ENCODE measurements around the gene BACE2. TPM values are rescaled to one million over a fixed set of nuclear protein-coding genes. Genes with fewer than 3 reads are reported as not detected.

Gene BACE2
- total and polyA plus RNA-seq, 5 experiments from 2014 or later: 0.27 to 2.9 (median 1.7) TPM; not detected in 1

DNA sequence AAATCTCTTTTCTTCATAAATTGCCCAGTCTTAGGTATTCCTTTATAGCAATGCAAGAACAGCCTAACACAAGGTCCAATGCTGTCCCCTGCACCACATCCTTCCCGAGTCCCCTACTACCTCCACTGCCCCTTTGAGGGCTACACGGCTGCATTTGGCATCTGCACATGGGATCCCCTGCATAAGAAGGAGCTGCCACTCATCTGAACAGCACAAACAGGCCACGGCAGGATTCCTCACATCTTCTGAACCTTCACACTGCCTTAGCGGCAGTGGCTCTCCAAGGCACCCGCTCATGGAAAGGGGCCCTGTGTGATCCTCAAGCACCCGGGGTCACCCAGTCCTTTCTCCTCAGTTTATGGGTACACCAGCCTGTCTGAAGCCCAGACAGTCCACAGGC lies 29.2 kb upstream of the BACE2 start:
- no peak overlapping the region for H3K27ac Mint-ChIP-seq
- no peak overlapping the region for H3K4me3 Mint-ChIP-seq
- no peaks in the 10 kb centered on the region for H3K9me3 Mint-ChIP-seq
- no peak for DNase-seq
- no peaks in the 10 kb centered on the region for H3K36me3 Mint-ChIP-seq
- peaks cover 5 to 25% (median 8%) of the 10 kb centered on the region in 5 donors for H3K27me3 Mint-ChIP-seq
- POLR2A ChIA-PET: no interaction called here
- no peak for ATAC-seq
- no peaks in the 10 kb centered on the region for H3K4me1 Mint-ChIP-seq

GRCh38 chr21:41139275-41139674 lies 28.7 kb upstream of the BACE2 start:
- no peak overlapping the region for H3K27ac Mint-ChIP-seq
- DNase-seq (no peak), ATAC-seq (no peak)
- no peaks in the 10 kb centered on the region for H3K4me1 Mint-ChIP-seq
- H3K36me3 Mint-ChIP-seq: no peaks in the 10 kb centered on the region
- peaks cover 6 to 25% (median 8%) of the 10 kb centered on the region in 5 donors for H3K27me3 Mint-ChIP-seq
- H3K4me3 Mint-ChIP-seq: no peak overlapping the region
- H3K9me3 Mint-ChIP-seq: no peaks in the 10 kb centered on the region
- POLR2A ChIA-PET: no interaction called here

GRCh38 chr21:41139951-41140350 lies 28.0 kb upstream of the BACE2 start:
- Mint-ChIP-seq H3K4me1 (no peaks in the 10 kb centered on the region), H3K4me3 (no peak overlapping the region), H3K9me3 (peaks cover 0 to under 1% (median 0%) of the 10 kb centered on the region in 9 donors), H3K36me3 (no peaks in the 10 kb centered on the region), H3K27me3 (peaks cover 8 to 22% (median 9%) of the 10 kb centered on the region in 5 donors), H3K27ac (no peak overlapping the region)
- ATAC-seq: no peak
- POLR2A ChIA-PET: no interaction called here
- no peak for DNase-seq

- Mint-ChIP-seq H3K4me1 (no peaks in the 10 kb centered on the region), H3K27ac (no peak overlapping the region), H3K4me3 (no peak overlapping the region), H3K36me3 (no peaks in the 10 kb centered on the region), H3K9me3 (peaks cover 0 to 2% (median 0%) of the 10 kb centered on the region in 9 donors), H3K27me3 (peaks cover 10 to 24% (median 12%) of the 10 kb centered on the region in 5 donors)
- DNase-seq: no peak
- POLR2A ChIA-PET: no interaction called here
- ATAC-seq: no peak
Observed at GRCh38 chr21:41141031-41141457, 26.9 kb upstream of the BACE2 start.

DNA sequence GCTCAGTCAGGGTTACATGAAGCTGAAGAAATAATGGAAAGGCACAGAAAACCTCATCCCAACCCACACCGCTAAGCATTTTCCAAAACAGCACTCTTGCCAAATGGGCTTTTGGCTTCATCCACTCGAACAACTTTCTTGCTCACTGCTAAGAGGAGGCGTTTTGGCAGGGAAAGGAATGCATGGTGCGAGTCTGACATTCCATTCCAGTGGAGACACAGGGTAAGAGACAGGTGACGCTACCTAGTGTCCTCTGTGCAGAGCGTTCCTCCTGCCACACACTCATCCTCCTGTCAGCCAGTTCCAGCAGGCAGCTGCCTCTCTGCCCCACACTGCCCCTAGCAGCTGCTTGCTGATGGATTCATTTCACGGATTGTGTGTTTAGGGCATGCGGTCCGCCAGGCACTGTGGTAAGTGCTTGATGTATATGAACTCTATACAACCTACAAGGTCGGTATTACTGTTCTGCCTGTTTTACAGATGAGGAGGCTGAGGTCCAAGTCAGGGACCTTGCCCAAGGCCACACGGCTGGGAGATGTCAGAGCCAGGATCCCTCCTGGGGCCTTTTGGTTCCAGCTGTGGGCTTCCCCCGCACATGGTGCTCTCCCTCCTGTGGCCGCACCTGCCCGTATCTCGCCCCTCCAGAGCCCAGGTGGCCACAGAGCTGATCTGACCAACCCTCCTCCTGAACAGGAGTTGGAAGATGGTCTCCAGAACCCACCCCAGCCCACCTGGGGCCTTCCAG lies 25.7 kb upstream of the BACE2 start:
- no peak for DNase-seq
- ATAC-seq: no peak
- Mint-ChIP-seq H3K4me3 (no peak overlapping the region), H3K36me3 (no peaks in the 10 kb centered on the region), H3K27ac (no peak overlapping the region), H3K4me1 (peaks cover 0 to 1% (median 0%) of the 10 kb centered on the region in 4 donors), H3K9me3 (peaks cover 0 to 2% (median 0%) of the 10 kb centered on the region in 9 donors), H3K27me3 (peaks cover 13 to 28% (median 15%) of the 10 kb centered on the region in 5 donors)
- POLR2A ChIA-PET: no interaction called here

- ATAC-seq: no peak
- POLR2A ChIA-PET: no interaction called here
- Mint-ChIP-seq H3K27me3 (peaks cover 12 to 33% (median 17%) of the 10 kb centered on the region in 5 donors), H3K9me3 (peaks cover 0 to 2% (median 0%) of the 10 kb centered on the region in 9 donors), H3K36me3 (peaks cover 0 to under 1% (median 0%) of the 10 kb centered on the region in 3 donors), H3K27ac (no peak overlapping the region), H3K4me1 (peaks cover 0 to 1% (median 0%) of the 10 kb centered on the region in 4 donors), H3K4me3 (no peak overlapping the region)
- DNase-seq: no peak
Observed at GRCh38 chr21:41143596-41144325, 24.2 kb upstream of the BACE2 start.

DNA sequence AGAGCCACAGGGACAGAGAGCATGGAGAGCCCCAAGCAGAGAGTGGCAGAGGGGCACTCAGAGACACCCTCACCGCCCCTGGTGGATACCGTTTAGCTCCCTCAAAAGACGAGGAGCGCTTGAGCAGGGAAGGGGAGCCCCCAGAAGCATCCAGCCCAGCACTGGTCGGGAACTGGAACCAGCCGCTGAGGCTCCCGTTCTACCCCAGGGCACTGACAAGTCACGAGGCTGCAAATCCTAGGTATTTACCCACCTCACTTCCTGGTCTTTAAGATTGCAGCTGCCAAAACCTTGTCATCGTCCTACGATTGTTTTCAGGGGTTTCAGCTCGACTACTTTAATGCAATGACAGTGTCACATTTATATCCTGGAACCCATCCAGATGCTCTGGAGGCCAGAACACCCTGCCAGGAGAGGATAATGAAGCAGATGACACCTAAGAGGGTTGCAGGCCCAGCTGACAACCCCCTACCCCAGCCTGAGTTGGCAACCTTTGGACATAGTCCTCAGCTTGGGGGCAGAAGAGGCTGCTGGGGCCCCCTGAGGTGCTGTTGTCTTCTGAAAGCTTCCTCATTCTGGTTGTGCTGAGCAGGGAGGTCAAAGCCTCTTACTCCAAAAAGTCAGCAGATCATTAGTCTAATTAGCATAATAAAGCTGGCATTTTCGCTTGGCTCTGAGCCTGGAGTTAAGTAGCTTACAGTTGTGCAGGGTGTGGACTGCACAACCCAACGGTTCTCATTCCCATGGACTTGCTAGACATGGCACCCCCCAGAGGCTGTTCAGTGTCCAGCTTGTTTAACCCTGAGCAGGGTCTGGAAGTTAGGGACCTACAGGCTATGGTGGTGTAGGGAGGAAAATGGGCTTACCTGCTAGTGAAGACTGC lies 20.6 kb upstream of the BACE2 start:
- no peak for ATAC-seq
- H3K36me3 Mint-ChIP-seq: peaks cover 0 to 7% (median 0%) of the 10 kb centered on the region in 3 donors
- H3K4me3 Mint-ChIP-seq: no peak overlapping the region
- H3K27me3 Mint-ChIP-seq: peaks cover 12 to 35% (median 16%) of the 10 kb centered on the region in 5 donors
- no peak for DNase-seq
- POLR2A ChIA-PET: no interaction called here
- peaks cover 0 to 3% (median 0%) of the 10 kb centered on the region in 9 donors for H3K9me3 Mint-ChIP-seq
- no peak overlapping the region for H3K27ac Mint-ChIP-seq
- peaks cover 0 to 1% (median 0%) of the 10 kb centered on the region in 4 donors for H3K4me1 Mint-ChIP-seq

GRCh38 chr21:41147979-41148355 lies 20.0 kb upstream of the BACE2 start:
- no peak overlapping the region for H3K27ac Mint-ChIP-seq
- DNase-seq (no peak), ATAC-seq (no peak)
- H3K9me3 Mint-ChIP-seq: peaks cover 0 to 5% (median 0%) of the 10 kb centered on the region in 9 donors
- H3K4me3 Mint-ChIP-seq: no peak overlapping the region
- peaks cover 0 to 1% (median 0%) of the 10 kb centered on the region in 4 donors for H3K4me1 Mint-ChIP-seq
- POLR2A ChIA-PET: no interaction called here
- H3K27me3 Mint-ChIP-seq: peaks cover 12 to 30% (median 16%) of the 10 kb centered on the region in 5 donors
- peaks cover 0 to 7% (median 0%) of the 10 kb centered on the region in 3 donors for H3K36me3 Mint-ChIP-seq

GRCh38 chr21:41148798-41149197 lies 19.2 kb upstream of the BACE2 start:
- DNase-seq (no peak), ATAC-seq (no peak)
- Mint-ChIP-seq H3K27me3 (peaks cover 12 to 38% (median 23%) of the 10 kb centered on the region in 5 donors), H3K27ac (no peak overlapping the region), H3K4me1 (peaks cover 0 to 1% (median 0%) of the 10 kb centered on the region in 4 donors), H3K36me3 (peaks cover 0 to 7% (median 0%) of the 10 kb centered on the region in 3 donors), H3K4me3 (no peak overlapping the region), H3K9me3 (peaks cover 0 to 5% (median 0%) of the 10 kb centered on the region in 9 donors)
- POLR2A ChIA-PET: no interaction called here

DNA sequence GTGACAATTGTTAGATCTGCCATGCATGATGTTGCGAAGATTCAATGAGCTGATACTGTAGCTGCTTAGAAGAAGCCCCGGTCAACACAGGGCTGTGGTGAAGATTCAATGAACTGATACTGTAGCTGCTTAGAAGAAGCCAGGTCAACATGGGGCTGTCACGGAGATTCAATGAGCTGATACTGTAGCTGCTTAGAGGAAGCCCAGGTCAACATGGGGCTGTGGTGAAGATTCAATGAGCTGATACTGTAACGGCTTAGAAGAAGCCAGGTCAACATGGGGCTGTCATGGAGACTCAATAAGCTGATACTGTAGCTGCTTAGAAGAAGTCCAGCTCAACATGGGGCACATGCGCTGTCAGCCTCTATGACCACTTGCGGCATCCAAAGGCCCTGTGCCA lies 18.8 kb upstream of the BACE2 start:
- Mint-ChIP-seq H3K27ac (no peak overlapping the region), H3K36me3 (peaks cover 0 to 8% (median 0%) of the 10 kb centered on the region in 3 donors), H3K27me3 (peaks cover 11 to 42% (median 27%) of the 10 kb centered on the region in 5 donors), H3K4me3 (no peak overlapping the region), H3K4me1 (peaks cover 0 to 1% (median 0%) of the 10 kb centered on the region in 4 donors), H3K9me3 (peaks cover 0 to 5% (median 0%) of the 10 kb centered on the region in 9 donors)
- no peak for DNase-seq
- ATAC-seq: no peak
- POLR2A ChIA-PET: no interaction called here

DNA sequence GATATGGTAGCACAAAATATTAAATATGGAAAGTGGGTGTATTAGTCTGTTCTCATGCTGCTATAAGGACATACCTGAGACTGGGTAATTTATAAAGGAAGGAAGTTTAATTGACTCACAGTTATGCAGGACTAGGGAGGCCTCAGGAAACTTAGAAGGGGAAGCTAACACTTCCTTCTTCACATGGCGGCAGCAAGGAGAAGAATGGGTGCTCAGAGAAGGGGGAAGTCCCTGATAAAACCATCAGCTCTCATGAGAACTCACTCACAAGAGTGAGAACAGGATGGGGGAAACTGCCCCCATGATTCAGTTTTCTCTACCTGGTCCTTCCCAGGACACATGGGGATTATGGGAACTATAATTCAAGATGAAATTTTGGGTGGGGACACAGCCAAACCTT lies 15.8 kb upstream of the BACE2 start:
- DNase-seq: no peak
- Mint-ChIP-seq H3K27ac (peak overlapping the region in 1 of 10 donors; percentile 35), H3K4me3 (no peak overlapping the region), H3K9me3 (peaks cover 0 to 3% (median 0%) of the 10 kb centered on the region in 9 donors), H3K27me3 (peaks cover 6 to 32% (median 24%) of the 10 kb centered on the region in 5 donors), H3K36me3 (peaks cover 0 to 13% (median 0%) of the 10 kb centered on the region in 3 donors), H3K4me1 (no peaks in the 10 kb centered on the region)
- ATAC-seq: no peak
- POLR2A ChIA-PET: no interaction called here

DNA sequence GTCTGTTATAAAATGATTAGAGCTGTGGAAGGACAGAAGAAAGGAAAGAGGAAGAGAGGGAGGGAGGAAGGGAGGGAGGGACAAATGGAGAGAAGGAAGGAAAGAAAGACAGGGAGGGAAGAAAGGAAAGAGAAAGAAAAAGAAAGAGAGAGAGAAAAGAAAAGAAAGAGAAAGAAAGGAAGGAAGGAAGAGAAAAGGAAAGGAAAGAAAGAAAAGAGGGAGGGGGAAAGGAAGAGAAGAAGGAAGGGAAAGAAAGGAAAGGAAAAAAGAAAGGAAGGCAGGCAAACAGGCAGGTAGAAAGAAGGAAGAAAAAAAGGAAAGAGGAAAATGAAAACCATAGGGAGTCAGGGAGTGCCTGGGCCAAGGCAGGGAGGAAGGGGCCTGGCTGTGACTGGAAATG lies 14.5 kb upstream of the BACE2 start:
- no peak for ATAC-seq
- no peak overlapping the region for H3K4me3 Mint-ChIP-seq
- peaks cover 8 to 32% (median 21%) of the 10 kb centered on the region in 5 donors for H3K27me3 Mint-ChIP-seq
- POLR2A ChIA-PET: no interaction called here
- no peak for DNase-seq
- peaks cover 0 to 8% (median 4%) of the 10 kb centered on the region in 9 donors for H3K9me3 Mint-ChIP-seq
- peaks cover 0 to 16% (median 0%) of the 10 kb centered on the region in 3 donors for H3K36me3 Mint-ChIP-seq
- no peaks in the 10 kb centered on the region for H3K4me1 Mint-ChIP-seq
- H3K27ac Mint-ChIP-seq: no peak overlapping the region

Data from naive thymus-derived CD8-positive, alpha-beta T cell (primary cell).